Astrocyte (in vitro differentiated cells and primary cell): Measurements from ENCODE around the gene NEU2.

ENCODE experiments used
- CTCF ChIP-seq: IDR thresholded peaks from 2 replicates; pipeline ENCODE4 v1.5.1; 2011; ENCODE audit warnings: low read depth, mild to moderate bottlenecking, inconsistent platforms, low read length, moderate library complexity; ENCODE audit not compliant: insufficient read depth
- EZH2 ChIP-seq: IDR thresholded peaks from 2 replicates; pipeline ENCODE4 v1.6.1; 2012; ENCODE audit warnings: mild to moderate bottlenecking, low read length, inconsistent platforms; ENCODE audit not compliant: insufficient read depth

DNA sequence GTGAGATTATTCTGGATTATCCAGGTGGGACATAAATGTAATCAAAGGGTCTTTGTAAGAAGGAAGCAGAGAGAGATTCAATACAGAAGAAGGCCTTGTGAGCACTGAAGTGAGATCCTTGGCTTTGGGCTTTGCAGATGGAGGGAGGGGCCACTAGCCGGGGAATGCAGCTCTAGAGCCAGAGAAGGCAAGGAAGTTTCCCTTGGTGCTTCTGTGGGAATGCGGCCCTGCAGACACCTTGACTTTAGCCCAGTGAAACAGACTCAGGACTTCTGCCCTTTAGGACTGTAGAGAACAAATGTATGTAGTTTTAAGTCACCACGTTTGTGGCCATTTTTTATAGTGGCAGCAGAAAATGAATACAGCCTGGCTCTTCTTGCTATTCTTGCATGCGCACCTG lies 8.1 kb downstream of the NEU2 start:
- no peak for TF ChIP-seq CTCF
- TF ChIP-seq EZH2 = no peak
